ENCODE data around the gene HOXC13. TPM values are rescaled to one million over a fixed set of nuclear protein-coding genes. Genes with fewer than 3 reads are reported as not detected.

Gene HOXC13
- total RNA-seq, 1 donor from 2014 or later = not detected

DNA sequence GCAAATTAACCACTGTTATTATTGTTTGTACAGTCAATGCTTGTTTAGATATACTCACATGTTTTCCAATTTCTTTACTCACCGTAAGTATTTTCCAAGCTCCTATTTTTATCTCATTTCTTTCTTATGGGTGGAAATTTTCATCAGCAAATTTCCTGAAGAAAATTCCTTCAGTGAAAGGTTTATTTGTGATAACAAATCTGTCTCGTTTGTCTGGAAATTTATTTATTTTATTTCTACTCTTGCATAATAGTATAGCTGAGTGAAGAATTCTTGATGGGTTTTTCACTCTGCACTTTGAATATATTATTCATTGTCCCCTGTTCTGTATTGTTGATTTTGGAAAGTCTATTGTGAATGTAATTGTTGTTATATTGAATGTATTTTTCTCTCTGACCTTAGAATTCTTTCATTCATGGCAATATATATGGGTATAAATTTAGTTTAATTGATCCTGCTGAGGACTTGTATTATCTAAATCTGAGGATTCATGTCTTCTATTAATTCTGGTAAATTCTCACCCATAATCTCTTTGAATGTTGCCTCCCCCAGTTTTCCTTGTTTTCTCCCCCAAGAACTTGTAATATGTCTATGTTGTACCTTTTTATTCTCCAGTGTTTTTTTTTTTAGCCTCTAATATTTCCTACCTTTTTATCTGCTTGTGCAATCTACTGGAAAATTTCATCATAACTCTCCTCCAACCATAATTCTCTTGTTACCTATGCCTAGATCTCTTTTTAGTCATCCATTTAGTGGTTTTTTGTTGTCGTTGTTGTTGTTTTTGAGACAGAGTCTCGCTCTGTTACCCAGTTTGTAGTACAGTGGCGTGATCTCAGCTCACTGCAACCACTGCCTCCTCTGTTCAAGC is 21.6 kb upstream of the HOXC13 start:
- peaks cover 95% of the 10 kb centered on the region for H3K27me3 Mint-ChIP-seq
- no peaks in the 10 kb centered on the region for H3K9me3 Mint-ChIP-seq
- H3K4me3 Mint-ChIP-seq = no peak overlapping the region
- no peak overlapping the region for H3K27ac Mint-ChIP-seq
- no peak for DNase-seq (ENCODE audit: extremely low spot score, unreplicated experiment)
- H3K36me3 Mint-ChIP-seq = no peaks in the 10 kb centered on the region
- H3K4me1 Mint-ChIP-seq (ENCODE audit: unreplicated experiment) = no peaks in the 10 kb centered on the region
- TF ChIP-seq, protein P1, sequence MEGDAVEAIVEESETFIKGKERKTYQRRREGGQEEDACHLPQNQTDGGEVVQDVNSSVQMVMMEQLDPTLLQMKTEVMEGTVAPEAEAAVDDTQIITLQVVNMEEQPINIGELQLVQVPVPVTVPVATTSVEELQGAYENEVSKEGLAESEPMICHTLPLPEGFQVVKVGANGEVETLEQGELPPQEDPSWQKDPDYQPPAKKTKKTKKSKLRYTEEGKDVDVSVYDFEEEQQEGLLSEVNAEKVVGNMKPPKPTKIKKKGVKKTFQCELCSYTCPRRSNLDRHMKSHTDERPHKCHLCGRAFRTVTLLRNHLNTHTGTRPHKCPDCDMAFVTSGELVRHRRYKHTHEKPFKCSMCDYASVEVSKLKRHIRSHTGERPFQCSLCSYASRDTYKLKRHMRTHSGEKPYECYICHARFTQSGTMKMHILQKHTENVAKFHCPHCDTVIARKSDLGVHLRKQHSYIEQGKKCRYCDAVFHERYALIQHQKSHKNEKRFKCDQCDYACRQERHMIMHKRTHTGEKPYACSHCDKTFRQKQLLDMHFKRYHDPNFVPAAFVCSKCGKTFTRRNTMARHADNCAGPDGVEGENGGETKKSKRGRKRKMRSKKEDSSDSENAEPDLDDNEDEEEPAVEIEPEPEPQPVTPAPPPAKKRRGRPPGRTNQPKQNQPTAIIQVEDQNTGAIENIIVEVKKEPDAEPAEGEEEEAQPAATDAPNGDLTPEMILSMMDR (conservative IDR thresholded peaks at IDR 0.05) = no peak

DNA sequence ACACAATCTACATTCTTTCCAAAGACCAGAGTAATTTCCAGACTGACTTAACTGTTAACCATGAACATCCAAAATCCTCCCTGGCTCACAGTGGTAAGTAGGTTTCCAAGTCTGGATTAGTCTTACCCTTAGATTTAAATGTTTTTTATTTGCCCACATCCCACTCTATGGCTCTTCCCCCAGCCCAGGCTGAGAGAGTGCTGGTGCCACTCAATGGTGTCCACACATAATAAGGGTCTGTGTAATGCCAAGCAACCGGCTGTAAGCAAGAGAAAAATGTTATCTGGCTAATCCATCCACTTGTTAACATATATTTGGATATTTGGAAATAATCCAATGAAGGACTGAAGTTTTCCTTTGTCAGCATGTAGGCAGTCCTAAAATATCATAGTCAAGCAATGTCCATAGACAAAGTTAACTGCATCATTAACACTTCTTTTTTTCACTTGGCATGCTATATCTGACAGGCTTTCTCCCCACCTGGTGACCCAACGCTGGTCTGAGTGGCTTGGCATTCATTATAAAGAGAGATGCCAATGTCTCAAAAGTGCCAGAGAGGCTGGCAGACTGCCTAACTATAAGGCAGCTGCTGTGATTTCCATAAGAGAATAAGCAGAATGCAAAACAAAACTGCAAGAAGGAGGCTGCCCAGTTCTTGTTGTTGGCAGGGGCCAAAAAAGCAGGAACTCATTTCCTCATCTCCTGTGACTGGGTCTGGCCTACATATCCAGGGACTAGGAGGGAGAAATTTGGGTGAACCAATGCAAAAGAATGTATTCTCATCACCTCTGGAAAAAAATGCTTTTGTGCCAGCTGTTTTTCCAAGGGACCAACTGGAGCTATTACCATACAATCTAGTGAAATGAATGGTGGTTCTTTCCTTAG is 13.9 kb upstream of the HOXC13 start:
- TF ChIP-seq, protein P1 (conservative IDR thresholded peaks at IDR 0.05) = no peak
- no peak for DNase-seq (ENCODE audit: extremely low spot score, unreplicated experiment)
- H3K4me1 Mint-ChIP-seq (ENCODE audit: unreplicated experiment) = no peaks in the 10 kb centered on the region
- no peak overlapping the region for H3K4me3 Mint-ChIP-seq
- peaks cover 99% of the 10 kb centered on the region for H3K27me3 Mint-ChIP-seq
- H3K27ac Mint-ChIP-seq = no peak overlapping the region
- no peaks in the 10 kb centered on the region for H3K36me3 Mint-ChIP-seq
- no peaks in the 10 kb centered on the region for H3K9me3 Mint-ChIP-seq

DNA sequence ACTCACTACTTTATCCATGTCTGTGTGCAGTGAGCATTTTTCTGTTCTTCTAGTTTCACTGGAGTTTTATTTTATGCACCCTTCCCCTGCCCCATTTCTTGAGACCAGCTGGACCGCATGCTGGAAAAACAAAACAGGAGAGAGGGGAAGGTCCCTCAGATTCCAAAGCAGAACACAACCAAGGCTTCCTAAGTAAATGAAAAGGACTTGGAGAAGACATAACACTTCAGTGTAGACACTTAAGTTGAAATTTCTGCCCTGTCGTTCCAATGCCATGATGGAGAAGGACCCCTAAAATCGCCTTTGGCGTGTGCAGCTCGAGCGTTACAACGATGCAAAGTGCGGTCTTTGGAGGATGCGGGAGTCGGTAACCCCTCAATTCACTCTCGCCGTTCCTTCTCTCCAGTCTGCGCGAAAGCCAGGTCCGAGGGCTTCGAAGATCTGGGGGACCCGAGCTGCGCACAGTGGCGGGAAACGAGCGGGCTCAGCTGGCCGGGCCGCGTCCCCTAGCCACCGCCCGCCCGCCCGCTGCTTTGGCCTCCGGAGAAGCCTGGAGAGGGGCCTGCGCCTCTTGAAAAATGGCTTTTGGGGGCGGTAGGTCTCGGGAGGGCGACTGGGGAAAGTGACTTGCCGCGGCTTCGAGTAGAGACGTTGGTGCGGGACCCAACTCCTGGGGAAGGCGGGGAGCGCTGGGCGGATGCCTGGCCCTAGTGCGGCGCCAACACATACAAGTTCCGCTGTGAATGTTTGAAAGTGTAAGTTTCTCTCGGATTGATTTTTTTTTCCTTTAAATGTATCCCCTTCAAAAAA is 11.2 kb upstream of the HOXC13 start:
- H3K4me1 Mint-ChIP-seq (ENCODE audit: unreplicated experiment) = no peaks in the 10 kb centered on the region
- no peak overlapping the region for H3K27ac Mint-ChIP-seq
- DNase-seq (ENCODE audit: extremely low spot score, unreplicated experiment) = no peak
- H3K9me3 Mint-ChIP-seq = peaks cover 3% of the 10 kb centered on the region
- no peaks in the 10 kb centered on the region for H3K36me3 Mint-ChIP-seq
- no peak overlapping the region for H3K4me3 Mint-ChIP-seq
- peaks cover 100% of the 10 kb centered on the region for H3K27me3 Mint-ChIP-seq
- TF ChIP-seq, protein P1 (conservative IDR thresholded peaks at IDR 0.05) = no peak

DNA sequence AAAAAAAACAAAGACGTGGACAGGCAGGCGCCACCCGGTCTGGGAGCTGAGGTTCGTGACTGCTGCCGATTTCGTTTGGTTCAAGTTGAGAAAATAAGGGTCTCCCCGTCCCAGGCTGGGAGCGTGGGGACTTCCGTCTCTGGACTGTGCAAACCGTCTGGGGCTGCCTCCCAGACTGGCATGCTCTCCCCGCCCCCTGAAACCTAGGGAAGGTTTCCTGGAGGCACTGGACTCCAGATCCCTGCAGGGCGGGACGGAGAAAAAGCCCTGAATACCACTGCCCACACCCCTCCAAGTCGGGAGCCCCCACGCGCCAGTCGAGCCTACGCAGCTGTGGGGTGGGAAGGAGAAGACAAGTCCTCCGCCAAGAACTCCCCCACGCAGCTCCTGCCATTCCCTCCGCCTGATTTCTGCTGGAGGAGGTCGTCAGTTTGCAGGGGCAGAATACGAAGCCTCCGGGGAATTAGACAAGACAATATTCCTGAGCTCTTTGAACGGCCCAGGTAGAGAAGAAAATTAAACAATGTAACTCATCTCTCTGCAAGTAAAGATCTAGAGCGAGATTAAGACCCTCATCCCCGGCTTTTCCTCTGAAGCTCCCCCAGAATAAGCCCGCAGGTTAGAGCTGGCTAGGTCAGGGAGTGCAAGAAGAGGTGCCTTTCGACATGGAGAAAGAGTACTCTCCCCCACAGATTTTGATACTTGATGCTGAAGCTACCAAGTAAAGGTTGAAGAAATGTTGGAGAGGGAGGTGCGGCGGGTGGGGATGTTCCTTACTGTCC is 10.4 kb upstream of the HOXC13 start:
- TF ChIP-seq, protein P1 (conservative IDR thresholded peaks at IDR 0.05) = no peak
- no peaks in the 10 kb centered on the region for H3K4me1 Mint-ChIP-seq (ENCODE audit: unreplicated experiment)
- H3K4me3 Mint-ChIP-seq = no peak overlapping the region
- H3K9me3 Mint-ChIP-seq = peaks cover 3% of the 10 kb centered on the region
- peaks cover 100% of the 10 kb centered on the region for H3K27me3 Mint-ChIP-seq
- no peak for DNase-seq (ENCODE audit: extremely low spot score, unreplicated experiment)
- H3K27ac Mint-ChIP-seq = no peak overlapping the region
- no peaks in the 10 kb centered on the region for H3K36me3 Mint-ChIP-seq
